ENCODE measurements around the gene SON.

GRCh38 chr21:33611006-33611744 lies 68.3 kb downstream of the SON start:
- no peak for TF ChIP-seq GATA3 (IDR thresholded peaks at IDR 0.05; ENCODE audit: low read depth, low read length)
- no peak for TF ChIP-seq GATA2 (IDR thresholded peaks at IDR 0.05; ENCODE audit: low read depth, low read length)

Measured in SH-SY5Y (cell line).